GM21515 (cell line): ENCODE data around the gene RAB39B.

ENCODE experiments used
- ATAC-seq: cut with Tn5 transposase; IDR thresholded peaks from one replicate; pipeline ENCODE4 v1.9.1; 2021; ENCODE audit not compliant: unreplicated experiment

The RAB39B gene

DNA sequence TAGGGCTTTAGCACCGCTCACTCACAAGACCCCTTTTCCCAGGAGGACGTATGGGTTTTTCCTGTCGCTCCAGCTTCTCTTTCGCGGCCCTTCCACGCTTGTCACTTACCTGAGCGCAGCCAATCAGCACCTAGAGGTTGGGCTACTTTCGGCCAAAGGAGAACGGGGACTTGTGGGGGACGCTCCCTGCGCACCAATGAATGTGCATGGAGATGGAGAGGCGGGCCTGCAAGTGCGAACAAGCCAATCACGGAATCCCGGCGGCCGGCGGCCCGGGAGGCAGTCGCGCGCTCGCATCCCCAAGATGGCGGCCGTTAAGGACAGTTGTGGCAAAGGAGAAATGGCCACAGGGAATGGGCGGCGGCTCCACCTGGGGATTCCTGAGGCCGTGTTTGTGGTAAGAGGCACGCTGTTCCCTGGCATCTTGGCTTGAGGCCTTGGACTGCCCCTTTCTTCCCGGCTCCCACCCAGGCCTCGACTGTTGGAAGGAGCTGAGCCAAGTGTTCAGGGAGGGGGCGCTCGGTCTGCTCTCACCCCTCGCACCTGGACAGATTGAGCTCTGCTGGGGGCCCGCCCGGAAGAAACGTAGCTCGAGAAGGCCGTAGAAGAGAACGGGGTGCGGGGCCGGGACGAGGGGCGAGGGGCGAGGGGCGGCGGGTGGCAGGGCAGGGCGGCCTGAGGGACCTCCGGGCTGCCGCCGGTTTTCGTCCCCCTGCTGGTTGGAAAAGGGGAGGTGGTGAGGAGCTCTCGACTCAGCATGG is 47.9 kb downstream of the RAB39B start, which contains the start of gene VBP1:
TSS of gene VBP1 (plus strand) at position 282 of the 761 bp plus-strand sequence. CDS start at position 305, 23 bp downstream.
- ATAC-seq = peak; percentile 97

DNA sequence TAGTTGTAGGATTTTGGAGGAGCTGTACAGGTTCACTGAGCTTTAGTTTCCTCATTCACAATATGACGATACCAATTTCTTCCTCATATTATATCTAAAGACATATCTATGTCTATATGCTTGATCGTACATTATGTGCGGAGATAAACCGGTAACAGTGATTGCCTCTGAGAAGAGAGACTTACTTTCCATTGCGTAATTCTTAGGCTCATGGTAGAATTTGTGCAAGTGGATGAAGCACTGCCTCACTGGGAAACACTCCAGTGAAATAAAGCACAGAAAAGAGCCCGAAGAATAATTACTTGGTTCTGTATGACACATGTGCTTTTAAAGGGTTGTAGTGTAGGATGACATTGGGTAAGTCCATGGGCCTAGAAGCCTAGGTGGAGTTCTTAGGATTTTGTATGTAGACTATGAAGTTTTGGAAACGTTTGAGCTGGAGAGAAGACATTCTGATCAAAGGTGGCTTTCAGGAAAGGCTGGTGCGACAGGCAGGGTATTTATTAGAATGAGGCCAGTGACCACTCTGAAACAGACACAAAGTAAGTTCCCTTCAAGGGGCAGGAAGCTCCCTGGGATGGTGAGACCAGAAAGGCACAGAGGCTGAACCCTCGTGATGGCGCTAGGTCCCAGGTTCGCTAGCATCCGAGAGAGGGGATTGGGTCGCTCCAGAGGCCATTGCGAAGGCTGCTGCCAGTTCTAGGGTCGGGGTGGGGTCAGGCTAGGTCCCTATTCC is 48.7 kb downstream of the RAB39B start:
- peak; percentile 45 for ATAC-seq

DNA sequence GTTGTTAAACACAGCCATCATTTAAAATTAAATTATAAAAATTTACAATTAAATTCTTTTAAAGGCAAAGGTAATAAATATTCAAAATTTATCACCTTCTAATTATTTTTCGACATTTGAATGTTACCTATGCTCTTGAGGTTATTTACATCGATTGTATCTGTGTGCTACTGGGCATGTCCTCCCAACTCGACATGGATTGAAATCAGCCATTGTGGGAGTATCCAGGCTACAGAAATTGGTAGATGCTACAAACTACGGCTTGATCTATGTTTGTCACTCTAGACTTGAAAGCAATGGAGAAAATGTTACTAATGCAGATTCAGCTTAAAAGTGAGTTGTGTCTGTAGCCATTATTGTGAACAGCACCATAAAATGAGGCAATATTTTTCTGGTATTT is 50.6 kb downstream of the RAB39B start:
- ATAC-seq = no peak

DNA sequence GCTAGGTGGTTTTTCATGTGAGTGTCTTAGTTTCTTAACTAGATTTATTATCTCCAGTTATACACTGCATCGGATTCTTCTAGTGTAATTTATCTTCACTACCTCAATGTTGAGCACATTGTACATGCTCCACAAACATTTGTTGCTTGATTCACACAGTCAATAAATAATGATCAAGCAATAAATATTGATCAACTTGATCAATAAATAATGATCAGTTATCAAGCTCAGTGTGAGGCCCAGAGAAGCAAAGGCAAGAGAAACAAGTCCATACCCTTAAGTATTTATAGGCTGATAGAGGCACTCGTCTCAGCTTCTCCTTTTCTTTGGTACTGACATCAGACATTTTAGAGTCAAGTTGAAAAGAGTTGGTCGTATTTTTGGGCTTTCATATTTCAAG is 53.1 kb downstream of the RAB39B start:
- ATAC-seq = no peak
